Activated CD8-positive, alpha-beta T cell treated with anti-CD3 and anti-CD28 coated beads for 36 hours (primary cell): ENCODE results near the gene DOK5. TPM values are rescaled to one million over a fixed set of nuclear protein-coding genes. Genes with fewer than 3 reads are reported as not detected.

Source experiments
- ATAC-seq: fragments of 200-7000 bp; cut with Tn5 transposase; one replicate; pipeline ENCODE4 v1.10.0; 2021; ENCODE audit warnings: mild to moderate bottlenecking, moderate library complexity
- CTCF ChIA-PET: fragments of 350-600 bp; sonication (Branson Sonifier 250); formaldehyde crosslinking; loops from one replicate; lab custom pipeline; 2021; ENCODE audit warnings: antibody characterized with exemption; lab: Charles Lee
- POLR2A ChIA-PET: fragments of 350-600 bp; sonication (Branson Sonifier 250); formaldehyde crosslinking; loops from one replicate; lab custom pipeline; 2021; ENCODE audit warnings: antibody characterized with exemption; lab: Charles Lee
- DNase-seq: peaks from one replicate; pipeline ENCODE4 v3.0.0-alpha.2; 2020
- H3K27ac Mint-ChIP-seq: one replicate; pipeline ENCODE4 v1.8.0; 2021; ENCODE audit warnings: mild to moderate bottlenecking, mixed read lengths
- H3K27me3 Mint-ChIP-seq: one replicate; pipeline ENCODE4 v1.8.0; 2021; ENCODE audit warnings: mixed read lengths
- H3K36me3 Mint-ChIP-seq: one replicate; pipeline ENCODE4 v1.8.0; 2021; ENCODE audit warnings: low read depth, mixed read lengths
- H3K4me1 Mint-ChIP-seq: one replicate; pipeline ENCODE4 v1.8.0; 2021; ENCODE audit warnings: low read depth, mixed read lengths
- H3K4me3 Mint-ChIP-seq: one replicate; pipeline ENCODE4 v1.8.0; 2021; ENCODE audit warnings: mild to moderate bottlenecking, moderate library complexity, mixed read lengths
- H3K9me3 Mint-ChIP-seq: one replicate; pipeline ENCODE4 v1.8.0; 2021; ENCODE audit warnings: mixed read lengths
- intact Hi-C: fragments of 100-400 bp; cut with micrococcal nuclease; formaldehyde crosslinking; loops from one replicate; pipeline ENCODE4 v1.10.0; 2022
- total RNA-seq, 2 experiments: library from RNA; stranded (reverse); gene quantifications; one replicate each; pipeline ENCODE4 v1.2.3, GENCODE V29; 2021
- TF ChIP-seq, protein P1 (sequence below): fragments of 200-600 bp; IDR thresholded peaks from one replicate; pipeline ENCODE4 v1.8.0; 2022; ENCODE audit warnings: antibody characterized with exemption, mild to moderate bottlenecking

DOK5 gene
- total RNA-seq, 2 experiments from 2014 or later = 1.3 to 1.4 TPM

DNA sequence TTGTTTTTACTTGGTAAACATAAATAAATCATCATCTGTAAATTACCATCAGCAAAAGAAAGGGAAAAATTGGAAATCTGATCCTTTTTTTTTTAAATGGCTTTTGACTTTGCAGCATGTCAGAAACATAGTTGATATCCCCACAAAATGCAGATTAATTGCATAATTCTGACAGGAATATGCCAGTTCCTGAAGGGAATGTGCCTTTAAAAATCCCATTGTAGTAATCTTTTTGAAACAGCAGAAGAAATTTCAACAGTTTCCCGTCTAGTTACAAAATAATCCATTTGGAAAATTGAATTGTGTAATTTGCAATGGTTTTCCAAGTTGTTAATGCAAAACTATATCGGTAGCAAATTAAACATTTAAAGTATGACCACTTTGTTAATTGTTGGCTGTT is 95.2 kb downstream of the DOK5 start:
- H3K27me3 Mint-ChIP-seq = peaks cover 3% of the 10 kb centered on the region
- no peak overlapping the region for H3K4me3 Mint-ChIP-seq
- ChIA-PET POLR2A (interaction anchor here (0.6 kb wide), 1 partner anchor 923 kb away, joined by 3 read pairs; no protein-coding TSS in a partner anchor), CTCF (no interaction called here)
- no peak for ATAC-seq
- no peaks in the 10 kb centered on the region for H3K36me3 Mint-ChIP-seq
- TF ChIP-seq, protein P1, sequence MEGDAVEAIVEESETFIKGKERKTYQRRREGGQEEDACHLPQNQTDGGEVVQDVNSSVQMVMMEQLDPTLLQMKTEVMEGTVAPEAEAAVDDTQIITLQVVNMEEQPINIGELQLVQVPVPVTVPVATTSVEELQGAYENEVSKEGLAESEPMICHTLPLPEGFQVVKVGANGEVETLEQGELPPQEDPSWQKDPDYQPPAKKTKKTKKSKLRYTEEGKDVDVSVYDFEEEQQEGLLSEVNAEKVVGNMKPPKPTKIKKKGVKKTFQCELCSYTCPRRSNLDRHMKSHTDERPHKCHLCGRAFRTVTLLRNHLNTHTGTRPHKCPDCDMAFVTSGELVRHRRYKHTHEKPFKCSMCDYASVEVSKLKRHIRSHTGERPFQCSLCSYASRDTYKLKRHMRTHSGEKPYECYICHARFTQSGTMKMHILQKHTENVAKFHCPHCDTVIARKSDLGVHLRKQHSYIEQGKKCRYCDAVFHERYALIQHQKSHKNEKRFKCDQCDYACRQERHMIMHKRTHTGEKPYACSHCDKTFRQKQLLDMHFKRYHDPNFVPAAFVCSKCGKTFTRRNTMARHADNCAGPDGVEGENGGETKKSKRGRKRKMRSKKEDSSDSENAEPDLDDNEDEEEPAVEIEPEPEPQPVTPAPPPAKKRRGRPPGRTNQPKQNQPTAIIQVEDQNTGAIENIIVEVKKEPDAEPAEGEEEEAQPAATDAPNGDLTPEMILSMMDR = no peak
- DNase-seq = no peak
- no peak overlapping the region for H3K27ac Mint-ChIP-seq
- intact Hi-C loops = no loop called here
- no peaks in the 10 kb centered on the region for H3K4me1 Mint-ChIP-seq
- no peaks in the 10 kb centered on the region for H3K9me3 Mint-ChIP-seq

DNA sequence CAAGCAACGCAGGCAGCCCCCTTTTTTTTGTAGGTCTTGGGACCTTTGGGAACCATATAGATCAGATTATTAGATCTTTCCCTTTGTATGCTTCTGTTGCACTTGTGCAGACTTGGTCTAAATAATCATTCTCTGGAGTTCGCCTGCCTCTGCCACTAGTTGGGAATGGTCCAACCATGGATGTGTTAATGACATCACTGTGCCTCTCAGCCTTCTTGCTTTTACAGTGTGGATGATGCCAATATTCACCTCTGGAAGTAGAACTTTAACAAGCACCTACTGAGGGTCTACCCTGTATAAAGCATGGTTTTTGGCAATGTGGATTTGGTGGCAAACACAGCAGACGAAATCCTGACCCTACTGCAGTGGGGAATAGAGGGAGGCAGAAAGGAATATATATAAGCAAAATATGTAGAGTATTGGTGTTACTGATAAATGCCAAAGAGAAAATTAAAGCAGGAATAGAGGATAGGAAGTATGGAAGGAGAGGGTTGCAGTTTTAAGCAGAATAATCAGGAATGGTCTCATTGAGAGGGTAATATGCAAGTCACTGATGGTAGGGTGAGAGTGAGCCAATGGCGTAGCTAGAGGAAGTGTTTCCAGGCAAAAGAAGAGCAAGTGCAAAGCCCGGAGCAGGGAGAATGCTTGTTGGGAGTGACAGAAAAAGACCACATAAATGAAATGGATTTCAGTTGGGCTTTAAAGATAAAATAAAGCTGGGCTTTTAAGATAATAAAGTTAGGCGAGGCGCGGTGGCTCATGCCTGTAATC is 97.5 kb downstream of the DOK5 start:
- ChIA-PET CTCF (no interaction called here), POLR2A (no interaction called here)
- Mint-ChIP-seq H3K4me1 (no peaks in the 10 kb centered on the region), H3K27me3 (peaks cover 3% of the 10 kb centered on the region), H3K4me3 (no peak overlapping the region), H3K27ac (no peak overlapping the region), H3K9me3 (no peaks in the 10 kb centered on the region), H3K36me3 (no peaks in the 10 kb centered on the region)
- intact Hi-C loops = no loop called here
- TF ChIP-seq, protein P1 = no peak
- no peak for ATAC-seq
- DNase-seq = no peak

DNA sequence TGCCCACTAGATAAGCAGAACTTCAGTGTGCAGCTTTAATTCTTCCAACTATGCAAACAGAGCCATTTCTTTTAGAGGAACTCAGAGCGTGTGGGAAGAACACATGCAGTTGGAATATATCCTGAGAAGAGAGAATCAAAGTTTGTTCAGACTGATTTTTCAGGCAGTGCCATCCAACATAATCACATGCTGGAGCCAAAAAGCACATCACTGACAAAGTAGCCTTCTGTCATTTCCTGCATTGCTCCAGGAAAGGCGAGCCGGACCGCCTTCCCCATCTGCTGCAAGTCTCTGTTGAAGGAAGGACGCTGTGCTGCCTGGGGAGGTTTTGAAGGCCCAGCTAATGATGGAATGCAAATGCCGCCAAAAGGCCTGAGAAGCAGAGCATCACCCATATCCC is 98.4 kb downstream of the DOK5 start:
- POLR2A ChIA-PET = no interaction called here
- H3K27me3 Mint-ChIP-seq = peaks cover 3% of the 10 kb centered on the region
- ATAC-seq (no peak), DNase-seq (no peak)
- no peak overlapping the region for H3K27ac Mint-ChIP-seq
- intact Hi-C loops = no loop called here
- no peaks in the 10 kb centered on the region for H3K9me3 Mint-ChIP-seq
- TF ChIP-seq, protein P1 = no peak
- no peaks in the 10 kb centered on the region for H3K36me3 Mint-ChIP-seq
- H3K4me1 Mint-ChIP-seq = no peaks in the 10 kb centered on the region
- H3K4me3 Mint-ChIP-seq = no peak overlapping the region
- CTCF ChIA-PET = no interaction called here

DNA sequence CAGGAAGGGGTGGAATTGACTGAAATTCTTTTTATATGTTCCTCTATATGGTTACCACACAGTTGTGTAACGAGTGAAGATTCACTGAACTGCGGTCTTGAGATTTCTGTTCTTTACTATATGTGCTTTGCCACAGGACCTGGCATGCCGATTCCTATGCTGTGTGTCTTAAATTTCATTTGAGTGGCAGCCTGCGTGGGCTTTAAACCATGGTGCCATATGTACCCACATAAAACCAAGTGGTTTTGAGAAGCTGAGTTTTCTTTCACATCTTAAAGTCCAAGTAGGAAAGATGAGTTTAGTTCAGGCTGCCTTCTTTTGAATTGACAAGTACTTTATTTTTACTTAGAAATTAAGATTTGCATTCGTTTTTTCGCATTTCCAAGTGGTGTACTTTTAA is 101.1 kb downstream of the DOK5 start:
- Mint-ChIP-seq H3K36me3 (no peaks in the 10 kb centered on the region), H3K9me3 (no peaks in the 10 kb centered on the region), H3K27ac (no peak overlapping the region), H3K27me3 (peaks cover 2% of the 10 kb centered on the region), H3K4me1 (no peaks in the 10 kb centered on the region), H3K4me3 (no peak overlapping the region)
- ATAC-seq (no peak), DNase-seq (no peak)
- intact Hi-C loops = no loop called here
- CTCF ChIA-PET = no interaction called here
- TF ChIP-seq, protein P1 = no peak
- POLR2A ChIA-PET = no interaction called here

DNA sequence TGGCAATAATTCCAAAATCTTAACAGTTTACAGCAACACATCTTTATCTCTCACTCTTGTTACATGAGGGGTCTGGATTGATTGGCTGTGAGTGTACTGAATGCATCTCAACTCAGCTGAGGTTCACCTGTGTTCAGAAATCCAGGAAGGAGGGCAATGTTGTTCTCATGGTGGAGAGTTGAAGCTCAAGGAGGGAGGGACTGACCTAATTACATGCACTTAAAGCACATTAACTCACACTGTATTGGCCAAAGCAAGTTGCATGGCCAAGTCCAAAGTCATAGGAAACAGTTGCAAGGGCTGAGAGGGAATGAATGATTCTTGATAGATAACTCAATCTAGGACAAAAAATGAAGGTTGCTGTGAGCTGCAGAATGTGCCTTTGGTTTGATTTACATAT is 102.2 kb downstream of the DOK5 start:
- POLR2A ChIA-PET = no interaction called here
- Mint-ChIP-seq H3K9me3 (no peaks in the 10 kb centered on the region), H3K4me3 (no peak overlapping the region), H3K4me1 (no peaks in the 10 kb centered on the region), H3K27me3 (peaks cover 2% of the 10 kb centered on the region), H3K36me3 (no peaks in the 10 kb centered on the region), H3K27ac (no peak overlapping the region)
- ATAC-seq = no peak
- intact Hi-C loops = no loop called here
- no peak for DNase-seq
- CTCF ChIA-PET = no interaction called here
- TF ChIP-seq, protein P1 = no peak
